ENCODE results near the gene GALNT10. TPM values are rescaled to one million over a fixed set of nuclear protein-coding genes. Genes with fewer than 3 reads are reported as not detected.

The GALNT10 gene
- total and polyA plus RNA-seq, 2 of the 8 experiments (the other 6 are each of a cell fraction or from before 2014, with no cell fraction given), result 4.6 to 15.5 TPM

DNA sequence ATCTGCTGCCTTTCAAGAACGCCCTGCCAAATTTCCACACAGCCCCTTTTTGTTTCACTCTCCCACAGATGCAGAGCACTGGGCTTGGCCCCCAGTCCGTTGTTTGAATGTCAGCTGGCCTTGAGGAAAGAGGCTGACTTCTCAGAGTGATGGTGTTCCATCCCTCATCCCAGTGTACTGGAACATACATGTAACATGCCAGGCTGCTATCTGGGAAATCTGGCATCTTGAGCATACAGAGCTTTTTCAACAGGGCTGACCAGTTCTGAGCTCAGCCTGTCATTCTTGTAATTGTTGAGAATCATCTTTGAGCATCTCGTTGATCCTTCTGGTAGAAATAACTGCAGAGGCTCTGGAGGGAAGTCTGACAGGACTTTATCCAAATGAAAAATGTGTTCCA lies 2.8 kb downstream of the GALNT10 start:
- WGBS, 2 experiments (ENCODE audit: extremely low coverage in 1 of 2, insufficient coverage in 1 of 2, insufficient read length in 1 of 2, insufficient replicate concordance in 2 of 2, low coverage in 1 of 2, low lambda C conversion rate in 2 of 2, missing lambda C conversion rate in 1 of 2), result 77% methylated on average over 3 of the region's 3 CpGs; no CpG with 5 or more reads in 1 of the 2 experiments
- no peak overlapping the region for H4K5ac ChIP-seq (ENCODE audit: insufficient read length, low read depth, low read length)
- H4K8ac ChIP-seq (ENCODE audit: extremely low read depth, insufficient read depth, low read length), result no peak overlapping the region
- H3K79me1 ChIP-seq (ENCODE audit: low read depth, low read length), result no peaks in the 10 kb centered on the region
- peak overlapping the region; percentile 68; the same call in 1 of the 2 replicates for H2AK5ac ChIP-seq (ENCODE audit: low read depth, low read length)
- H3K79me2 ChIP-seq (ENCODE audit: control insufficient read depth in 1 of 2, insufficient read depth in 2 of 2, low read length in 2 of 2), result peaks cover 0 to 2% of the 10 kb centered on the region in 2 experiments; a peak in 1 of 4 replicates
- peaks cover 18% of the 10 kb centered on the region; the same call in 1 of the 2 replicates for H3K23me2 ChIP-seq (ENCODE audit: low read depth, low read length)
- POLR2A ChIA-PET (ENCODE audit: partially characterized antibody), result interaction anchor here (0.6 to 2.4 kb wide), 3 partner anchors 9 to 1635 kb away, joined by 4 to 8 read pairs (median 4); no protein-coding TSS in a partner anchor
- no peak overlapping the region for H3K23ac ChIP-seq (ENCODE audit: insufficient read length)
- FAIRE-seq (no peak), DNase-seq (ENCODE audit: low read depth in 1 of 2, low spot score in 2 of 2) (no peak)
- no peak overlapping the region for H2BK5ac ChIP-seq (ENCODE audit: low read depth, low read length)
- no peaks in the 10 kb centered on the region for H3K36me3 ChIP-seq (ENCODE audit: control insufficient read depth in 2 of 4, insufficient read depth in 4 of 4, low read length in 3 of 4)
- no peak overlapping the region for H3K56ac ChIP-seq (replicated peaks; ENCODE audit: insufficient read length, low read depth, low read length)
- peaks cover 9 to 37% (median 30%) of the 10 kb centered on the region in 4 experiments for H3K27me3 ChIP-seq (replicated peaks in 1 of 4; ENCODE audit: control insufficient read depth in 3 of 4, extremely low read depth in 1 of 4, insufficient read depth in 3 of 4, low read length in 3 of 4)
- no peak overlapping the region for H3K4me2 ChIP-seq (ENCODE audit: insufficient read depth in 1 of 2, low read depth in 2 of 2, low read length in 2 of 2)
- H2BK20ac ChIP-seq (ENCODE audit: low read length), result no peak overlapping the region
- H3K27ac ChIP-seq (ENCODE audit: low read depth, low read length), result no peak overlapping the region
- H3K14ac ChIP-seq (ENCODE audit: insufficient read length), result no peak overlapping the region
- H2BK15ac ChIP-seq (ENCODE audit: low read length), result no peak overlapping the region
- H3K18ac ChIP-seq (ENCODE audit: extremely low read depth, low read length), result no peak overlapping the region
- CTCF ChIA-PET (ENCODE audit: partially characterized antibody), result interaction anchor here (0.7 to 6.7 kb wide), 18 partner anchors 13 to 238 kb away, joined by 3 to 48 read pairs (median 5); no protein-coding TSS in a partner anchor
- no peak overlapping the region for H2AFZ ChIP-seq (ENCODE audit: low read length)
- H4K91ac ChIP-seq (replicated peaks; ENCODE audit: insufficient read length, low read length), result no peak overlapping the region
- H2BK120ac ChIP-seq (replicated peaks; ENCODE audit: low read depth, low read length), result no peak overlapping the region
- H3K9me3 ChIP-seq (ENCODE audit: insufficient read depth in 2 of 2, low read depth in 1 of 2, low read length in 1 of 2), result no peaks in the 10 kb centered on the region
- peaks cover 6 to 25% (median 17%) of the 10 kb centered on the region in 4 experiments; a peak in 5 of 7 replicates for H3K4me1 ChIP-seq (replicated peaks in 1 of 4; ENCODE audit: control insufficient read depth in 3 of 4, insufficient read depth in 4 of 4, low read length in 3 of 4)
- no peak overlapping the region for H3K9ac ChIP-seq (replicated peaks in 1 of 4; ENCODE audit: extremely low read depth in 1 of 4, low read depth in 3 of 4, low read length in 3 of 4)
- no peak overlapping the region for H2BK12ac ChIP-seq (ENCODE audit: low read depth, low read length)
- TF ChIP-seq SRF (IDR thresholded peaks at IDR 0.05; ENCODE audit: low read depth, low read length) (no peak), SUZ12 (IDR thresholded peaks at IDR 0.05; ENCODE audit: low read length) (no peak), RAD21 (IDR thresholded peaks at IDR 0.05 in 1 of 2, conservative IDR thresholded peaks at IDR 0.05 in 1 of 2; ENCODE audit: low read depth in 2 of 2, low read length in 2 of 2) (no peak), SIRT6 (IDR thresholded peaks at IDR 0.05; ENCODE audit: low read length) (no peak), SP1 (IDR thresholded peaks at IDR 0.05; ENCODE audit: low read depth, low read length) (no peak), BACH1 (IDR thresholded peaks at IDR 0.05; ENCODE audit: low read length) (no peak), SP4 (IDR thresholded peaks at IDR 0.05; ENCODE audit: low read length) (no peak), JUND (IDR thresholded peaks at IDR 0.05; ENCODE audit: low read length) (no peak), CEBPB (IDR thresholded peaks at IDR 0.05; ENCODE audit: low read depth, low read length) (no peak)
- TF ChIP-seq, protein P1, sequence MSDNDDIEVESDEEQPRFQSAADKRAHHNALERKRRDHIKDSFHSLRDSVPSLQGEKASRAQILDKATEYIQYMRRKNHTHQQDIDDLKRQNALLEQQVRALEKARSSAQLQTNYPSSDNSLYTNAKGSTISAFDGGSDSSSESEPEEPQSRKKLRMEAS (IDR thresholded peaks at IDR 0.05), result no peak
- H3K4me3 ChIP-seq (ENCODE audit: extremely low read depth in 1 of 4, insufficient read depth in 2 of 4, low read depth in 3 of 4, low read length in 4 of 4), result no peak overlapping the region
- H4K20me1 ChIP-seq (replicated peaks in 1 of 2; ENCODE audit: control insufficient read depth in 1 of 2, insufficient read depth in 2 of 2, low read length in 2 of 2), result peaks cover 4% of the 10 kb centered on the region in 2 experiments
- no peak overlapping the region for H3K4ac ChIP-seq (replicated peaks; ENCODE audit: insufficient read length, low read depth, low read length)
